Neural cell (in vitro differentiated cells): Measurements from ENCODE around the gene DCBLD2. TPM values are rescaled to one million over a fixed set of nuclear protein-coding genes. Genes with fewer than 3 reads are reported as not detected.
A peak's percentile ranks its signal among the peaks of the same experiment; 100 is the strongest.

Experiments
- H2AFZ ChIP-seq: fragments of 200-600, 300-800 bp; sonication (generic), shearing (Covaris generic); 2 replicates; pipeline ENCODE4 v1.6.0; 2014; ENCODE audit warnings: low read depth, mild to moderate bottlenecking, antibody characterized with exemption, low read length, moderate library complexity
- H3F3A ChIP-seq: fragments of 200-600 bp; shearing (Covaris generic); 2 replicates; pipeline ENCODE4 v1.6.1; 2016; ENCODE audit warnings: mild to moderate bottlenecking, moderate library complexity, mixed read lengths, antibody characterized with exemption, low read length; ENCODE audit not compliant: insufficient read depth, poor library complexity, severe bottlenecking
- H3K27ac ChIP-seq: fragments of 200-600, 300-800 bp; sonication (generic), shearing (Covaris generic); 2 replicates; pipeline ENCODE4 v1.5.1; 2014; ENCODE audit warnings: mild to moderate bottlenecking, low read length, moderate library complexity
- H3K27me3 ChIP-seq: fragments of 300-800, 200-600 bp; sonication (generic), shearing (Covaris generic); 2 replicates; pipeline ENCODE4 v1.6.0; 2014; ENCODE audit warnings: mild to moderate bottlenecking, low read depth, low read length, moderate library complexity; ENCODE audit not compliant: insufficient read depth
- H3K36me3 ChIP-seq: fragments of 300-800, 200-600 bp; sonication (generic), shearing (Covaris generic); 2 replicates; pipeline ENCODE4 v1.5.1; 2014; ENCODE audit warnings: mild to moderate bottlenecking, antibody characterized with exemption, low read length, moderate library complexity; ENCODE audit not compliant: insufficient read depth
- H3K4me2 ChIP-seq: fragments of 300-800, 200-600 bp; sonication (generic), shearing (Covaris generic); 2 replicates; pipeline ENCODE4 v1.6.0; 2014; ENCODE audit warnings: mild to moderate bottlenecking, low read length
- H3K4me3 ChIP-seq: fragments of 300-800, 200-600 bp; sonication (generic), shearing (Covaris generic); 2 replicates; pipeline ENCODE4 v1.5.1; 2014; ENCODE audit warnings: mild to moderate bottlenecking, low read length, moderate library complexity
- H3K79me2 ChIP-seq: fragments of 200-600 bp; shearing (Covaris generic); replicated peaks from 2 replicates; pipeline ENCODE4 v1.6.0; 2014; ENCODE audit warnings: mild to moderate bottlenecking, low read length, moderate library complexity; ENCODE audit not compliant: insufficient read depth
- H3K9ac ChIP-seq: fragments of 300-800, 200-600 bp; sonication (generic), shearing (Covaris generic); 2 replicates; pipeline ENCODE4 v1.6.1; 2016; ENCODE audit warnings: mild to moderate bottlenecking, low read length, mixed read lengths
- H3K9me2 ChIP-seq: fragments of 200-600 bp; shearing (Covaris generic); 2 replicates; pipeline ENCODE4 v1.6.1; 2016; ENCODE audit warnings: mild to moderate bottlenecking, low read length, mixed read lengths; ENCODE audit not compliant: insufficient read depth
- H3K9me3 ChIP-seq: fragments of 200-600, 300-800 bp; sonication (generic), shearing (Covaris generic); 2 replicates; pipeline ENCODE4 v1.6.1; 2016; ENCODE audit warnings: mild to moderate bottlenecking, mixed run types, low read length, moderate library complexity, mixed read lengths
- H4K20me1 ChIP-seq: fragments of 200-600 bp; shearing (Covaris generic); 2 replicates; pipeline ENCODE4 v1.6.1; 2016; ENCODE audit warnings: mild to moderate bottlenecking, mixed run types; ENCODE audit not compliant: insufficient read depth
- EP300 ChIP-seq: fragments of 450-650 bp; conservative IDR thresholded peaks from 2 replicates; pipeline ENCODE4 v1.6.1; 2014; ENCODE audit warnings: antibody characterized with exemption, mild to moderate bottlenecking, moderate library complexity; ENCODE audit not compliant: poor library complexity, severe bottlenecking
- EZH2 ChIP-seq: fragments of 200-600, 300-800 bp; shearing (Covaris generic), sonication (generic); IDR thresholded peaks from 2 replicates; pipeline ENCODE4 v1.6.1; 2014; ENCODE audit warnings: antibody characterized with exemption, low read length, borderline replicate concordance, mild to moderate bottlenecking; ENCODE audit not compliant: insufficient read depth, poor library complexity, severe bottlenecking
- MXI1 ChIP-seq: fragments of 450-650 bp; conservative IDR thresholded peaks from 2 replicates; pipeline ENCODE4 v1.6.1; 2014; ENCODE audit warnings: antibody characterized with exemption, mild to moderate bottlenecking; ENCODE audit not compliant: poor library complexity, severe bottlenecking
- POLR2AphosphoS5 ChIP-seq: IDR thresholded peaks from 2 replicates; pipeline ENCODE4 v1.6.1; 2012
- RAD21 ChIP-seq: fragments of 450-650 bp; conservative IDR thresholded peaks from 2 replicates; pipeline ENCODE4 v1.6.1; 2014; ENCODE audit warnings: antibody characterized with exemption, mild to moderate bottlenecking, moderate library complexity
- SMC3 ChIP-seq: fragments of 450-650 bp; conservative IDR thresholded peaks from 2 replicates; pipeline ENCODE4 v1.6.1; 2014; ENCODE audit warnings: antibody characterized with exemption, mild to moderate bottlenecking, moderate library complexity; ENCODE audit not compliant: poor library complexity
- TAF1 ChIP-seq: IDR thresholded peaks from 2 replicates; pipeline ENCODE4 v1.6.1; 2012; ENCODE audit warnings: low read depth
- polyA plus RNA-seq: library from polyadenylated mRNA; depleted of rRNA; stranded (reverse); fragments of >200 nt; gene quantifications from 2 replicates; pipeline ENCODE4 v1.2.3, GENCODE V29; 2014
- TF ChIP-seq, protein P1 (sequence below): fragments of 450-650 bp; IDR thresholded peaks from 2 replicates; pipeline ENCODE4 v1.5.1; 2014; ENCODE audit warnings: antibody characterized with exemption, mild to moderate bottlenecking, moderate library complexity; ENCODE audit not compliant: poor library complexity, severe bottlenecking
- TF ChIP-seq, protein P2 (sequence below): IDR thresholded peaks from 2 replicates; pipeline ENCODE4 v1.6.1; 2012; ENCODE audit warnings: borderline replicate concordance

The DCBLD2 gene
- polyA plus RNA-seq, 1 donor from 2014 or later: 69.0 TPM

DNA sequence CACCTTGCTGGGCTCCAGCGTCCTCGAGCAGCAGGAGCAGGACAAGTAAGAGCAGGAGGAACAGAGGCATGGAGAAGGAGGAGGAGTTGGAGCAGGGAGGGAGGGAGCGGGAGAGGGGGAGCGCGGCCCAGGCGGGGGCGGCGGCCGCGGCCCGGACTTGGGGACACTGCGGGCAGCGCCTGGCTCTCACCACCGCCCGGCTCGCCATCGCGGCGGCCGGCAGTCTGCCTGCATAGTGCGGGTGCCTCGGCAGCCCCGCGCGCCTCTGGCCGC is 440 bp downstream of the DCBLD2 start:
- Histone ChIP-seq H4K20me1 (no peaks in the 10 kb centered on the region), H3K9me2 (no peaks in the 10 kb centered on the region), H3F3A (peaks cover 3% of the 10 kb centered on the region), H3K79me2 (peaks cover 49% of the 10 kb centered on the region), H3K4me3 (peak overlapping the region; percentile 82), H3K27ac (peak overlapping the region; percentile 88), H3K4me2 (peak overlapping the region; percentile 66), H2AFZ (peak overlapping the region; percentile 52), H3K9me3 (no peaks in the 10 kb centered on the region), H3K36me3 (no peaks in the 10 kb centered on the region), H3K9ac (peak overlapping the region; percentile 79), H3K27me3 (no peaks in the 10 kb centered on the region)
- no peak for TF ChIP-seq TAF1
- TF ChIP-seq, protein P1, sequence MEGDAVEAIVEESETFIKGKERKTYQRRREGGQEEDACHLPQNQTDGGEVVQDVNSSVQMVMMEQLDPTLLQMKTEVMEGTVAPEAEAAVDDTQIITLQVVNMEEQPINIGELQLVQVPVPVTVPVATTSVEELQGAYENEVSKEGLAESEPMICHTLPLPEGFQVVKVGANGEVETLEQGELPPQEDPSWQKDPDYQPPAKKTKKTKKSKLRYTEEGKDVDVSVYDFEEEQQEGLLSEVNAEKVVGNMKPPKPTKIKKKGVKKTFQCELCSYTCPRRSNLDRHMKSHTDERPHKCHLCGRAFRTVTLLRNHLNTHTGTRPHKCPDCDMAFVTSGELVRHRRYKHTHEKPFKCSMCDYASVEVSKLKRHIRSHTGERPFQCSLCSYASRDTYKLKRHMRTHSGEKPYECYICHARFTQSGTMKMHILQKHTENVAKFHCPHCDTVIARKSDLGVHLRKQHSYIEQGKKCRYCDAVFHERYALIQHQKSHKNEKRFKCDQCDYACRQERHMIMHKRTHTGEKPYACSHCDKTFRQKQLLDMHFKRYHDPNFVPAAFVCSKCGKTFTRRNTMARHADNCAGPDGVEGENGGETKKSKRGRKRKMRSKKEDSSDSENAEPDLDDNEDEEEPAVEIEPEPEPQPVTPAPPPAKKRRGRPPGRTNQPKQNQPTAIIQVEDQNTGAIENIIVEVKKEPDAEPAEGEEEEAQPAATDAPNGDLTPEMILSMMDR: no peak
- no peak for TF ChIP-seq RAD21
- no peak for TF ChIP-seq EP300
- TF ChIP-seq SMC3: no peak
- no peak for TF ChIP-seq POLR2AphosphoS5
- TF ChIP-seq EZH2: no peak
- TF ChIP-seq MXI1: no peak
- TF ChIP-seq, protein P2, sequence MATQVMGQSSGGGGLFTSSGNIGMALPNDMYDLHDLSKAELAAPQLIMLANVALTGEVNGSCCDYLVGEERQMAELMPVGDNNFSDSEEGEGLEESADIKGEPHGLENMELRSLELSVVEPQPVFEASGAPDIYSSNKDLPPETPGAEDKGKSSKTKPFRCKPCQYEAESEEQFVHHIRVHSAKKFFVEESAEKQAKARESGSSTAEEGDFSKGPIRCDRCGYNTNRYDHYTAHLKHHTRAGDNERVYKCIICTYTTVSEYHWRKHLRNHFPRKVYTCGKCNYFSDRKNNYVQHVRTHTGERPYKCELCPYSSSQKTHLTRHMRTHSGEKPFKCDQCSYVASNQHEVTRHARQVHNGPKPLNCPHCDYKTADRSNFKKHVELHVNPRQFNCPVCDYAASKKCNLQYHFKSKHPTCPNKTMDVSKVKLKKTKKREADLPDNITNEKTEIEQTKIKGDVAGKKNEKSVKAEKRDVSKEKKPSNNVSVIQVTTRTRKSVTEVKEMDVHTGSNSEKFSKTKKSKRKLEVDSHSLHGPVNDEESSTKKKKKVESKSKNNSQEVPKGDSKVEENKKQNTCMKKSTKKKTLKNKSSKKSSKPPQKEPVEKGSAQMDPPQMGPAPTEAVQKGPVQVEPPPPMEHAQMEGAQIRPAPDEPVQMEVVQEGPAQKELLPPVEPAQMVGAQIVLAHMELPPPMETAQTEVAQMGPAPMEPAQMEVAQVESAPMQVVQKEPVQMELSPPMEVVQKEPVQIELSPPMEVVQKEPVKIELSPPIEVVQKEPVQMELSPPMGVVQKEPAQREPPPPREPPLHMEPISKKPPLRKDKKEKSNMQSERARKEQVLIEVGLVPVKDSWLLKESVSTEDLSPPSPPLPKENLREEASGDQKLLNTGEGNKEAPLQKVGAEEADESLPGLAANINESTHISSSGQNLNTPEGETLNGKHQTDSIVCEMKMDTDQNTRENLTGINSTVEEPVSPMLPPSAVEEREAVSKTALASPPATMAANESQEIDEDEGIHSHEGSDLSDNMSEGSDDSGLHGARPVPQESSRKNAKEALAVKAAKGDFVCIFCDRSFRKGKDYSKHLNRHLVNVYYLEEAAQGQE: no peak

DNA sequence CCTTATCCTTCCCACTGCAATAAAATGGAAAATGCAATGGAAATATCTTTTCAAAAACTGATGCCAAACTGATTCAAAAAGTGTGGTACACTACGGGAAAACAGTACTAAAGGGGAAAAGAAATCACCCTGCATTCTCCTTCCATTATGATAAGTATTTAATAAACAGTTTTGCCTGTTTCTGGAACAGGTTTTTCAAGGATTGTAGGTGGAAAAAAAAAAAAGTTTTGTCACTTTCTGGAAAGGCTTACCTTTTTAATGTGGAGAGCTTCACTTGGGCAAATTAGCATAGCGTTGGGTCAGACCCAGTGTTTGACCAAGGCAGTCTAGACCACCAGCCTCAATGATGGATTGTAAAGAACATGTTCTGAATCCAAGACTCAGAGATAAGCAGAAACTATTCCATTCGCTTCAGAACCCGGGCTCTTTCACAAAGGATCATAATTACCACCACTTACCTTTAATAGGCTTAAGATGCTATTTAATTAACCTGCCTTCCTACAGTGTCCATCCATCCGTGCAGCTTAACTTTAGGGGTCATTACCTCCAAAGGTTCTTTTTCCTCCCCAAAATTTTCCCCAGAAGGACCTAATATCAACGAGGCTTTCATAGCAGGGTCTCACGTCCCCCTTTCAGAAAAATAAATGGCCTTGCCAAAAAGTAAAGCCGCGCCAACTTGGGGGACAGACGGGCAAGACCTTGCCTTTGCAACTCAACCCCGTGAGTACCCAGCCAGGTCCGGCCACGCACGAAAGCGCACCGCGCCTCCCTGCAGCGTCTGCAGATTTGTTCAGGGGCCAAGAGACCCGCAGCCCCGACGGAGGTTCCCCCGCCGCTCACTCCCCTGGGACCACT is 1.0 kb downstream of the DCBLD2 start:
- Histone ChIP-seq H3K27me3 (no peaks in the 10 kb centered on the region), H2AFZ (peak overlapping the region; percentile 52), H4K20me1 (no peaks in the 10 kb centered on the region), H3K27ac (peak overlapping the region; percentile 88), H3K79me2 (peaks cover 54% of the 10 kb centered on the region), H3K4me2 (peak overlapping the region; percentile 66), H3K9me3 (no peaks in the 10 kb centered on the region), H3K36me3 (no peaks in the 10 kb centered on the region), H3K9ac (peak overlapping the region; percentile 79), H3K4me3 (peak overlapping the region; percentile 82), H3K9me2 (no peaks in the 10 kb centered on the region), H3F3A (peaks cover 3% of the 10 kb centered on the region)
- TF ChIP-seq MXI1 (no peak), POLR2AphosphoS5 (no peak), EZH2 (no peak), EP300 (no peak), TAF1 (no peak), SMC3 (no peak), RAD21 (no peak)
- TF ChIP-seq, protein P1: no peak
- TF ChIP-seq, protein P2: no peak
